ENCODE data around the gene CCSER2.
"Not testable (repeated sequence)": the region's sequence is repeated elsewhere in the genome, so short reads cannot be mapped to it uniquely, and the experiment has no call there.

CCSER2 gene

DNA sequence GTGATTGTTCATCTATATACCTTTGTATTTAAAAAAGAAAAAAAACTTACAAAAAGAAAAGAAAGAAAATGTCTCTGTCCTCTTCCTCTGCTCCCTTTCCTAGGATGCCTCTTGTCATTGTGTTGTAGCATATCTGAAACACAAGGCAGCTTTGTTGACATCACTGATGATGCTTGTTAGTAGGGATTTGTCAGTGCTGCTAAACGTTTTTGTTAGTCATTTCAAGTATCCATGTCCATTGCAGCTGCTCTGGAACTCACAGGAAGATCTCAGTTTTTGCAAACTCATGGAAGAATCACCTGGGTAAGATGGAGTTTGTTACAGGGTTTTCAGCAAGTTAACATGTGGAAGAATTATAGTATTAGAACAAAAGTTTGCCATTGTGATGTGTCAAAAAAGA is 123.6 kb downstream of the CCSER2 start:
- no peak for DNase-seq (ENCODE audit: low read depth in 2 of 2)

GRCh38 chr10:84453303-84453702 is 124.9 kb downstream of the CCSER2 start:
- no peak for DNase-seq (ENCODE audit: low read depth in 2 of 2)

GRCh38 chr10:84456126-84456525 is 127.7 kb downstream of the CCSER2 start:
- no peak for DNase-seq (ENCODE audit: low read depth in 2 of 2)

DNA sequence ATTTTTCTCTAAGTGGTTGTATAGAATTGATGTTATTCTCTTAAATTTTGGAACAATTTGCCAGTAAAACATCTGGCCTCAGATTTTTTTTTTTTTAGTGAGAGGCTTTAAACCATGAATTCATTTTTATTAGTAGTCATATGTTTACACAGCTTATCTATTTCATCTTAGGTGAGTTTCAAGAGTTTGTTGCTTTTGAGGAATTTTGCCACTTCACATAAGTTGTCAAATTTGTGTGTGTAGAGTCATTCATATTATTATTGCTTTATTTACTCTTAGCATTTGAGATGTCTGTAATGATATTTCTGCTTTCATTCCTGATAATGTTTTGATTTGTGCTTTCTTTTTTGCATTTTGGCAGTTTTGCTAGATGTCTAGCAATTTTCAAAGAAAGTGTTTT is 132.1 kb downstream of the CCSER2 start:
- DNase-seq (ENCODE audit: low read depth in 2 of 2) = no peak

DNA sequence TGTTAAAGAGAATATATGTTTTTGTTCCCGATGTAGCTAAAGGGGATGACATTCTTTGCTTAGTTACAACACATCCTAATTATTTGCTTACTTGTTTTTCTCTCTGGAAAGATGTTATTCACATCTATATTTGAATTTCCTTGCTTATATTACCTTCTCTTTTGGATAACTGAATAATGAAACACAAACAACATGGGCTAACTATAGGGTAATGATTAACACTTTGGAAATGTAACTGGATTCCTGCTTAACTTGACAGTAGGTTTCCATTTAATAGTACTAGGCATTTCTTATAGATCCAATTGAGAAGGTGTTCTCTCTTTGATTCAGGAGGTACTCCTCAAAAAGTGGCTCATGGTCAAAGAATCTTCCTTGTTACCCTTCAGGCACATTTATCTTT is 141.1 kb downstream of the CCSER2 start:
- no peak for DNase-seq (ENCODE audit: low read depth in 2 of 2)

- DNase-seq (ENCODE audit: low read depth in 2 of 2) = no peak
Observed at GRCh38 chr10:84473136-84473535, 144.7 kb downstream of the CCSER2 start.

DNA sequence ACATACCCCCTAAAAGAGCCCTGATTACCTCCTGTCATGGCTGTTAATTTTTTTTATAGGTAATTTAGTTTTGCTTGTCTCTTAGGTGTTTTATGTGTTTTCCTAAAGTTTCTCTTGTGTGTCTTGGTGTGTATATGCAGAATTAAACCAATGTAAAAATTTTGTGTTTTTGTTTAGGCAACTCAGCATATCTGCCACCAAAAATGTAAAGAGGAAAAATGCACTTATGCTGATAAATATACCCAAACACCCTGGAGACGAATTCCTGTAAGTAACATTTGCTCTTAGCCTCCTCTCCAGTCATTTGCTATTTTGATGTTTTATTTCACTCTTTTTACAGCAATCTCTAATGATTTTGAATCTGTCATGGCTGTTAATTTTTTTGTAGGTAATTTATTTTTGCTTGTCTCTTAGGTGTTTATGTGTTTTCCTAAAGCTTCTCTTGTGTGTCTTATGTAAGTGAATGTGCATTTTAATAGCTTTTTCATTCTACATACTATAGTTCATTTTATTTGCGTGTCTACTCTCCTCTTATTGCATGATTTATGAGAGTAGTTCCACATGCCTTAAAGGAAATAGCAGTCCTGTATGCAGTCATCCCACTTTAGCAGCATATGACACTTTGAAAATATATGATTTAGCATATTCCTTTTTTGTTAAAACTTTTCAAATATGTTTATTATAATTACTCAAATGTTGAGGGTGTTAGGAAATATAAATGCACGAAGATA is 149.2 kb downstream of the CCSER2 start:
- no peak for DNase-seq (ENCODE audit: low read depth in 2 of 2)

DNA sequence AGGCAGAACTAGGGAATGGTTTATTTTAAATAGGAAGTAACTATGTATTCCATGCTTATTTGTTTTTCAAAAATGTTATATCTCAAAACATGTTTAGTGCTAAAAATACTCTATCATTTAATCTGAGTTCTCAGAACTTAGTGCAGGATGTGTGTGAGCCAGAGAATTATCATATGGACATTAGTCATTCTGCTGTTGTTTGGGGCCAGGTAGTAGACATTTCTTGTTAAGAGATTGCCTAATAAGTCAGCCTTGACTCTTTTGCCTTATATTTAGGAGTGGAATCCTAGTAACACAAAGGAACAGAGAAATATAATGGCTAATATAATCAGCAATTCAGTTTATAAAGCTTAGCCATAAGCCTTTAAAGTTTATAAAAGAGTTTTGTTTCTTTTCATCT is 149.8 kb downstream of the CCSER2 start:
- DNase-seq (ENCODE audit: low read depth in 2 of 2) = no peak

DNA sequence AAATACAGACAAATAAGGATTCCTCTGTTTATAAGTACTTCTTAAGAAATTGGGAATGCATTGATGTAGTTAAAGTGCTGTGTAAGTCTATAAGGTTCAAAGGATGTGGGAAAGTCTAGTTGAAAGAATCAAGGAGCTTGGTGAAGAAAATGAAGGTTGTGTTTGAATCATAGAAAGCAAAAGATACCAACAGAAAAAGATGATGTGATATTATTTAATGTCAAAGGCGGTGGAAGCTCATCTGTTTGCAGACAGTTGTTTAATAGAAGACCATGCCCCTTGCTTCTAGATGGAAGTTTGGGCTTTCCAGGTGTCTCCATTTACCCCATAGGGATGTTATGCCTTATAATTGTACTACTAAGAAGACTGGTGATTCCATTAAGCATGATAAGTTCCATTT is 150.3 kb downstream of the CCSER2 start:
- no peak for DNase-seq (ENCODE audit: low read depth in 2 of 2)

- no peak for DNase-seq (ENCODE audit: low read depth in 2 of 2)
Observed at GRCh38 chr10:84484541-84484940, 156.2 kb downstream of the CCSER2 start.

GRCh38 chr10:84493361-84493760 is 165.0 kb downstream of the CCSER2 start:
- DNase-seq (ENCODE audit: low read depth in 2 of 2) = no peak

- no peak for DNase-seq (ENCODE audit: low read depth in 2 of 2)
Observed at GRCh38 chr10:84493951-84494848, 165.8 kb downstream of the CCSER2 start.

DNA sequence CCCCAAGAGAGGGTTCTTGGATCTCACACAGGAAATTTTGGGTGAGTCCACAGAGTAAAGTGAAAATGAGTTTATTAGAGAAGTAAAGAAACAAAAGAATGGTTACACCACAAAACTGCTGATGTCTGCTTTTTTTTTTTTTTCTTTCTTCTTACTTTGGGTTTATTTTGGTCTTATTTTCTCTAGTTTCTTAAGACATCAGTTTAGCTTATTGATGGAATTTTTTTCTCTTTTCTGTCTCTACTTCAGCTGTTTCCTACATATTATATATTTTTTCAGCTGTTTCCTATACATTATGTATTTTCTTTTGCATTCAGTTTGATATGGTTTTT is 166.4 kb downstream of the CCSER2 start:
- DNase-seq (ENCODE audit: low read depth in 2 of 2) = no peak

DNA sequence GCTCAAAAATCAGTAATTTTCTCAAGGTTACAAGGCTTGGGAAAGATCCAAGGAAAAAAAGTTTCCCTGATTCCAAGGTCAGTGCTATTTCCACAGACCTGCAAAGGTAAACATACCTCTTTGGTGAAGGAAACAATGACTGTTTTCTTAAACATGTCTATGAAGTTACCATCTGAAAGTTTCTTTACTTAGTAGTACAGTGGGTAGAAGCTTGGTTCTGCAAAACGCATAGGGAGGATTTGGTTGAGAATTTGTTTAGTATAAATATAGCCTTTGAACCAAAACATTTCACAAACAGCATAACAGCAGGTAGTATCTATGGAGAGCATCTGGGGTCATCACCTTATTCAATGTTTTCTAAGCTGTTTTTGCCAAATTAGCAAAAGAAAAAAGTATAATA is 169.6 kb downstream of the CCSER2 start:
- no peak for DNase-seq (ENCODE audit: low read depth in 2 of 2)

DNA sequence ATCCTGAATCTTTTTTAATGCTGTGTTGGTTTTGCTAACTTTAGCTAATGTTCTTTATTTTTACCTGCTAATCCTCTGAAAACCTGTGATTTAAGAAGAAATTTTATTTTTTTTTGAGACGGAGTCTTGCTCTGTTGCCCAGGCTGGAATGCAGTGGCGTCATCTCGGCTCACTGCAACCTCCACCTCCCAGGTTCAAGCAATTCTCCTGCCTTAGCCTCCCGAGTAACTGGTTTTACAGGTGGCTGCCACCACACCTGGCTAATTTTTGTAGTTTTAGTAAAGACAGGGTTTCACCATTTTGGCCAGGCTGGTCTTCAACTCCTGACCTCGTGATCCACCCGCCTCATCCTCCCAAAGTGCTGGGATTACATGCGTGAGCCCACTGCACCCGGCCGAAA is 170.7 kb downstream of the CCSER2 start:
- DNase-seq (ENCODE audit: low read depth in 2 of 2) = not testable (repeated sequence)

DNA sequence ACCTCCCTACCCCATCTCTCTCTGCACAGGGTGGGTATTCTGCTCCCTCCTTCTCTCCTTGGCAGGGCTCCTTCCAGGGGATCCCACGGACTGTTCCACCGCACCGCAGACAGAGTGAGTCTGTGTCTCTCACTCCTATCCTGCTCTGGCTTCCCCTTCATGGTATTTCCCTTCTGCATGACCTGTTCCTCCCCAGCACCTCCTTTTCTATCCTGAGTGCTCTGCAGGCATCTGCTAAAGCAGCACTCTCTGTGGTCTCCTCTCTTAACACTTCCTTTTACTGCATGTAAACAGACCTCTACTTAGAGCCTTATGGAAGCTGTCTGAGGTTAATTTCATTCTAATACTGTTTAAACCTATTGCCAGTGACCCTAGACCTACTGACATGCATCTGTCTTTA is 171.5 kb downstream of the CCSER2 start:
- no peak for DNase-seq (ENCODE audit: low read depth in 2 of 2)

DNA sequence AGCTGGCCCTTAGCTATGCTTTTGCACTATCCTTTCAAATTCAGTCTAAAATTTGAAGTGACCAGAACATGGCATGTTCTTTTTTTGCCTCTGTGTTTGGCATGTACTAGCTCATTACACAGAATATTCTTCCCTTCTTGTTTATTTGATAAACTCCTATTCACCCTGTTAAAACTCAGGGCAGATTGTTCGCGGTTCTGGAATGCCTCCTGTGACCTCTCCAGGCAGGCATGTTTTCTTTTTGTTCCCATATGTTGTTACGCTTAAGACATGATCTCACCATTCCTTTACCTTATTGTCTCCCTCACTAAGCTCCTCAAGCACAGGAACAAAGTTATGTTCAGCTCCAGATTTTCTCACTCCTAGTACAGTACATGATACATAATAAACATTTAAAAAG is 181.7 kb downstream of the CCSER2 start:
- DNase-seq (ENCODE audit: low read depth in 2 of 2) = no peak

DNA sequence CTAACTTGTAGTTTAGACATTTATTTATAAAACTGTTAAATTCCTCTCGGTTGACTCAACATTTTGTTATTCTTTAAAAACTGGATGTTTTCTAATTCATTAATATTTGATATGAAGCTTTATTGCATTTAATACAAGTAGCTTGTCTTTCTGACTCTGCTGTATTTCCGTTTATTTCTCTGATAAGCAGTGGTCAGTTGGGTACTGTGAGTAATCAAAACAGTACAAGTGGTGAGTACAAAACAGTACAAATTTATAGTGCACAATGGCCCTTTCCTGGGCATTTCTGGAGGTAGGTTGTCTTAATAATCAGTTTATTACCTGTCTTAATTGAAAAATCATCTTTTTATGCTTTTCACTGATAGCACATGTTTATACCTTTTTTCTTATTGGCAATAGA is 182.7 kb downstream of the CCSER2 start:
- no peak for DNase-seq (ENCODE audit: low read depth in 2 of 2)

DNA sequence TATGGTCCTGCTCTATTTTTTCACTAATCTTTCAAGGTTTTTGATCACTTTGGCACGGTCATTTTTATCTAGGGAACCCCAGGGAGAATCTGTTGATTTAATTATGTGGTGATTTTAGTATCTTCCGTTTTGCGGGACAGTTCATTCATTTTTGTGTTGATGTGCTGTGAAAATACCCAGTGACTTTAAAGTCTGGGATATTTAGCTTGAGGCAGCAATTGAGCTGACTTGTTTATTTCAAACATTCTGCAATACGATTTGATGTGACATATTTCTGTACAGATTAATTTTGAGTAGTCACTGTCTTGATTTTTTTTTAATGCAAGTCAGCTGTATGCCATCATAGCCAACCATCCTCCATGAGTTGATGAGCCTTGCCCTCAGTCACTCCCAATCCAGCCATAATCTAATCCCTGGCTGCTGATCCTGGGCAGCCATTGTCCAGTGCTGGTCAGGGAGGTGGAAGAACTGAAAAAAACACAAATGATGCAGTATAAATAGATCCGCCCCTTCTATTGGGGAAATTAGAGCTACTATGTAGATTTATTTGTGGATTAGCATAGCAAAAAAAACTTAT is 183.4 kb downstream of the CCSER2 start:
- DNase-seq (ENCODE audit: low read depth in 2 of 2) = no peak

DNA sequence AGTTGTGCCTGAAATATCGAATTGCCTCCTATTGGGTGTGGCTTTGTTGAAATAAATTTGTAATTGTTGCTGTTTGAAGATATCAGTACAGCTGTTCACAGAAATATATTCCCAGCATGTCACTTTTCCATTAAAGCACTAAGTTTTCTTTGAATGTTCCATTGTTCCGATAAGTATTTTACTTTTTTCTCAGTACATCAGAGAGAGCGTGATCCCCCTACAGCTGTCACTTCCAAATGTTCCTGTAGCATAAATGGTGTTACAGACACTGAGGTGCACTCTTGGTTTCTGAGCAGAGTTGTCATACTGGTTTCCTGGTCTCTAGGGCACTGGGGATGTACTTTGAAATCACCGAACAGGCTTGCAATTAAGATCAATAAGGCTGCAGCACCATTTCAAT is 189.2 kb downstream of the CCSER2 start:
- no peak for DNase-seq (ENCODE audit: low read depth in 2 of 2)

GRCh38 chr10:84519235-84519634 is 190.8 kb downstream of the CCSER2 start:
- DNase-seq (ENCODE audit: low read depth in 2 of 2) = no peak

GRCh38 chr10:84521013-84521412 is 192.6 kb downstream of the CCSER2 start:
- DNase-seq (ENCODE audit: low read depth in 2 of 2) = no peak

- no peak for DNase-seq (ENCODE audit: low read depth in 2 of 2)
Observed at GRCh38 chr10:84521468-84521867, 193.1 kb downstream of the CCSER2 start.
